Mesenchymal stem cell (in vitro differentiated cells and primary cell): ENCODE data around the gene LIPK.

ENCODE experiments used
- DNase-seq: peaks from one replicate; pipeline ENCODE4 v3.0.0-alpha.2; 2013
- H2AFZ ChIP-seq: one replicate; pipeline ENCODE4 v1.6.1; 2013; ENCODE audit warnings: low read depth, mild to moderate bottlenecking, control low read depth, inconsistent platforms, low read length, moderate library complexity
- H2AK5ac ChIP-seq: 2 replicates; pipeline ENCODE4 v1.6.1; 2013; ENCODE audit warnings: low read length, moderate library complexity, mild to moderate bottlenecking, inconsistent platforms; ENCODE audit not compliant: severe bottlenecking
- H2BK120ac ChIP-seq: one replicate; pipeline ENCODE4 v1.6.1; 2013; ENCODE audit warnings: low read depth, mild to moderate bottlenecking, inconsistent platforms, low read length, moderate library complexity
- H2BK12ac ChIP-seq, 2 experiments: one replicate each; pipeline ENCODE4 v1.6.1; 2013; ENCODE audit warnings: inconsistent platforms in 2 of 2, low read length in 2 of 2, mild to moderate bottlenecking in 2 of 2, moderate library complexity in 2 of 2, control low read depth in 1 of 2
- H2BK15ac ChIP-seq: one replicate; pipeline ENCODE4 v1.6.1; 2013; ENCODE audit warnings: mild to moderate bottlenecking, low read depth, inconsistent platforms; ENCODE audit not compliant: poor library complexity, severe bottlenecking
- H2BK5ac ChIP-seq: 2 replicates; pipeline ENCODE4 v1.6.1; 2013; ENCODE audit warnings: low read depth, mild to moderate bottlenecking, low read length, control low read depth, inconsistent platforms; ENCODE audit not compliant: poor library complexity, severe bottlenecking
- H3K14ac ChIP-seq, 2 experiments: one replicate each; pipeline ENCODE4 v1.6.1; 2013; ENCODE audit warnings: inconsistent platforms in 2 of 2, low read length in 2 of 2, control low read depth in 1 of 2, mild to moderate bottlenecking in 1 of 2, moderate library complexity in 1 of 2
- H3K18ac ChIP-seq, 2 experiments: one replicate each; pipeline ENCODE4 v1.6.1; 2013; ENCODE audit warnings: inconsistent platforms in 2 of 2, low read length in 2 of 2, control low read depth in 1 of 2, low read depth in 1 of 2, mild to moderate bottlenecking in 1 of 2
- H3K23ac ChIP-seq, 2 experiments: one replicate each; pipeline ENCODE4 v1.6.1; 2013; ENCODE audit warnings: inconsistent platforms in 2 of 2, low read length in 2 of 2, mild to moderate bottlenecking in 2 of 2, moderate library complexity in 2 of 2, control low read depth in 1 of 2
- H3K27ac ChIP-seq: 2 replicates; pipeline ENCODE4 v1.5.1; 2013; ENCODE audit warnings: mild to moderate bottlenecking, moderate library complexity, low read length, control low read depth, inconsistent platforms; ENCODE audit not compliant: poor library complexity, severe bottlenecking
- H3K27me3 ChIP-seq, 2 experiments: 2 replicates each; pipeline versions ENCODE4 v1.6.1 to v1.7.0; 2013; ENCODE audit warnings: low read length in 2 of 2, mild to moderate bottlenecking in 2 of 2, moderate library complexity in 2 of 2, control low read depth in 1 of 2, inconsistent platforms in 1 of 2; ENCODE audit not compliant: control insufficient read depth in 1 of 2, insufficient read depth in 1 of 2
- H3K36me3 ChIP-seq, 2 experiments: 2 replicates each; pipeline versions ENCODE4 v1.6.1 to v1.7.0; 2013; ENCODE audit warnings: low read length in 2 of 2, control low read depth in 1 of 2, inconsistent platforms in 1 of 2, low read depth in 1 of 2, mild to moderate bottlenecking in 1 of 2; ENCODE audit not compliant: insufficient read depth in 2 of 2, control insufficient read depth in 1 of 2
- H3K4ac ChIP-seq, 2 experiments: one replicate each; pipeline ENCODE4 v1.6.1; 2013; ENCODE audit warnings: inconsistent platforms in 2 of 2, low read length in 2 of 2, mild to moderate bottlenecking in 2 of 2, moderate library complexity in 2 of 2, control low read depth in 1 of 2, low read depth in 1 of 2
- H3K4me1 ChIP-seq: 2 replicates; pipeline ENCODE4 v1.6.1; 2013; ENCODE audit warnings: low read depth, low read length, control low read depth; ENCODE audit not compliant: control insufficient read depth, insufficient read depth
- H3K4me2 ChIP-seq: 2 replicates; pipeline ENCODE4 v1.6.1; 2013; ENCODE audit warnings: low read length, mild to moderate bottlenecking, inconsistent platforms; ENCODE audit not compliant: poor library complexity, severe bottlenecking
- H3K4me3 ChIP-seq, 2 experiments: 2 replicates each; pipeline versions ENCODE4 v1.5.1 to v1.7.0; 2013; ENCODE audit warnings: low read length in 2 of 2, mild to moderate bottlenecking in 2 of 2, control low read depth in 1 of 2, low read depth in 1 of 2; ENCODE audit not compliant: insufficient read depth in 1 of 2
- H3K79me1 ChIP-seq: replicated peaks from 2 replicates; pipeline ENCODE4 v1.6.1; 2013; ENCODE audit warnings: mild to moderate bottlenecking, control low read depth, low read length, inconsistent platforms; ENCODE audit not compliant: poor library complexity, severe bottlenecking
- H3K9ac ChIP-seq: 2 replicates; pipeline ENCODE4 v1.7.0; 2013; ENCODE audit warnings: mild to moderate bottlenecking, low read length, moderate library complexity
- H3K9me3 ChIP-seq: 2 replicates; pipeline ENCODE4 v1.7.0; 2013; ENCODE audit warnings: mild to moderate bottlenecking, low read length; ENCODE audit not compliant: control insufficient read depth
- H4K8ac ChIP-seq: one replicate; pipeline ENCODE4 v1.6.1; 2013; ENCODE audit warnings: inconsistent platforms, mild to moderate bottlenecking, low read length, moderate library complexity
- H4K91ac ChIP-seq: one replicate; pipeline ENCODE4 v1.6.1; 2013; ENCODE audit warnings: mild to moderate bottlenecking, low read length, inconsistent platforms
- WGBS: methylation state at CpG from one replicate; pipeline ENCODE4 v1.1.7; 2013; ENCODE audit warnings: mixed read lengths; 5-methylcytosine and 5-hydroxymethylcytosine counted together

LIPK gene

GRCh38 chr10:88668465-88668864 is 37.6 kb upstream of the LIPK start:
- no peak overlapping the region for H3K4ac ChIP-seq
- no peak for DNase-seq
- no peaks in the 10 kb centered on the region for H3K4me1 ChIP-seq
- H2AFZ ChIP-seq: no peak overlapping the region
- no peak overlapping the region for H3K18ac ChIP-seq
- no peak overlapping the region for H4K91ac ChIP-seq
- H3K36me3 ChIP-seq: no peaks in the 10 kb centered on the region
- no peak overlapping the region for H3K4me2 ChIP-seq
- H2AK5ac ChIP-seq: no peak overlapping the region
- no peaks in the 10 kb centered on the region for H3K27me3 ChIP-seq
- no peak overlapping the region for H3K23ac ChIP-seq
- no peak overlapping the region for H2BK12ac ChIP-seq
- no peaks in the 10 kb centered on the region for H3K79me1 ChIP-seq
- no peak overlapping the region for H3K4me3 ChIP-seq
- H4K8ac ChIP-seq: no peak overlapping the region
- H2BK120ac ChIP-seq: no peak overlapping the region
- no peak overlapping the region for H2BK5ac ChIP-seq
- no peak overlapping the region for H3K27ac ChIP-seq
- no peak overlapping the region for H3K9ac ChIP-seq
- no peak overlapping the region for H3K14ac ChIP-seq
- 93% methylated on average over 1 of the region's 1 CpG for WGBS
- no peak overlapping the region for H2BK15ac ChIP-seq
- H3K9me3 ChIP-seq: no peaks in the 10 kb centered on the region

- Histone ChIP-seq H3K4me1 (no peaks in the 10 kb centered on the region), H2BK15ac (no peak overlapping the region), H3K4me2 (no peak overlapping the region), H3K23ac (no peak overlapping the region), H3K4ac (no peak overlapping the region), H3K27me3 (no peaks in the 10 kb centered on the region), H2AFZ (no peak overlapping the region), H4K91ac (no peak overlapping the region), H3K79me1 (no peaks in the 10 kb centered on the region), H2BK120ac (no peak overlapping the region), H3K36me3 (no peaks in the 10 kb centered on the region), H2AK5ac (no peak overlapping the region), H3K18ac (no peak overlapping the region), H3K27ac (no peak overlapping the region), H3K9me3 (no peaks in the 10 kb centered on the region), H2BK5ac (no peak overlapping the region), H3K9ac (no peak overlapping the region), H3K14ac (no peak overlapping the region), H4K8ac (no peak overlapping the region), H2BK12ac (no peak overlapping the region), H3K4me3 (no peak overlapping the region)
- 95% methylated on average over 2 of the region's 2 CpGs for WGBS
- DNase-seq: no peak
These were observed 35.6 kb upstream of the LIPK start for GRCh38 chr10:88670497-88670896.

GRCh38 chr10:88672041-88672440 is 34.0 kb upstream of the LIPK start:
- H3K27ac ChIP-seq: no peak overlapping the region
- DNase-seq: peak; percentile 44
- H2BK120ac ChIP-seq: no peak overlapping the region
- no peak overlapping the region for H2AFZ ChIP-seq
- H2BK12ac ChIP-seq: no peak overlapping the region
- H3K27me3 ChIP-seq: no peaks in the 10 kb centered on the region
- WGBS: 40% methylated on average over 1 of the region's 2 CpGs
- no peak overlapping the region for H4K8ac ChIP-seq
- H3K9me3 ChIP-seq: no peaks in the 10 kb centered on the region
- H4K91ac ChIP-seq: no peak overlapping the region
- no peaks in the 10 kb centered on the region for H3K79me1 ChIP-seq
- no peak overlapping the region for H2AK5ac ChIP-seq
- no peaks in the 10 kb centered on the region for H3K36me3 ChIP-seq
- no peak overlapping the region for H3K4me2 ChIP-seq
- H3K4ac ChIP-seq: no peak overlapping the region
- H3K9ac ChIP-seq: no peak overlapping the region
- no peak overlapping the region for H3K18ac ChIP-seq
- H2BK15ac ChIP-seq: no peak overlapping the region
- H3K4me1 ChIP-seq: no peaks in the 10 kb centered on the region
- H3K23ac ChIP-seq: no peak overlapping the region
- no peak overlapping the region for H3K4me3 ChIP-seq
- no peak overlapping the region for H2BK5ac ChIP-seq
- no peak overlapping the region for H3K14ac ChIP-seq

- no peak overlapping the region for H3K4me3 ChIP-seq
- WGBS: 75% methylated on average over 4 of the region's 4 CpGs
- H4K8ac ChIP-seq: no peak overlapping the region
- H3K18ac ChIP-seq: no peak overlapping the region
- no peak overlapping the region for H2AK5ac ChIP-seq
- no peaks in the 10 kb centered on the region for H3K27me3 ChIP-seq
- H3K4ac ChIP-seq: no peak overlapping the region
- no peak overlapping the region for H2BK12ac ChIP-seq
- no peak overlapping the region for H3K27ac ChIP-seq
- H3K4me2 ChIP-seq: no peak overlapping the region
- H3K9ac ChIP-seq: no peak overlapping the region
- DNase-seq: no peak
- no peak overlapping the region for H2BK120ac ChIP-seq
- no peaks in the 10 kb centered on the region for H3K36me3 ChIP-seq
- no peak overlapping the region for H4K91ac ChIP-seq
- H2BK5ac ChIP-seq: no peak overlapping the region
- no peaks in the 10 kb centered on the region for H3K4me1 ChIP-seq
- no peak overlapping the region for H2BK15ac ChIP-seq
- H3K23ac ChIP-seq: no peak overlapping the region
- H3K9me3 ChIP-seq: no peaks in the 10 kb centered on the region
- H3K14ac ChIP-seq: no peak overlapping the region
- no peaks in the 10 kb centered on the region for H3K79me1 ChIP-seq
- no peak overlapping the region for H2AFZ ChIP-seq
These were observed 29.6 kb upstream of the LIPK start for GRCh38 chr10:88676283-88677060.
